Measurements from ENCODE around the gene CAMK2A.

The CAMK2A gene

GRCh38 chr5:150206779-150207115 lies 82.8 kb downstream of the CAMK2A start:
- TF ChIP-seq CTCF (IDR thresholded peaks at IDR 0.05; ENCODE audit: low read depth, low read length): no peak
- Histone ChIP-seq H3K36me3 (no peaks in the 10 kb centered on the region), H3K4me3 (ENCODE audit: low read depth, low read length) (no peak overlapping the region), H3K27me3 (no peaks in the 10 kb centered on the region), H3K4me1 (no peaks in the 10 kb centered on the region), H3K9me3 (no peaks in the 10 kb centered on the region)
- DNase-seq: no peak

- no peak for TF ChIP-seq CTCF (IDR thresholded peaks at IDR 0.05; ENCODE audit: low read depth, low read length)
Observed at GRCh38 chr5:150206098-150206778, 83.3 kb downstream of the CAMK2A start.

GRCh38 chr5:150204590-150204960 lies 85.0 kb downstream of the CAMK2A start:
- Histone ChIP-seq H3K9me3 (no peaks in the 10 kb centered on the region), H3K4me3 (ENCODE audit: low read depth, low read length) (no peak overlapping the region), H3K27me3 (no peaks in the 10 kb centered on the region), H3K36me3 (no peaks in the 10 kb centered on the region), H3K4me1 (no peaks in the 10 kb centered on the region)
- no peak for TF ChIP-seq CTCF (IDR thresholded peaks at IDR 0.05; ENCODE audit: low read depth, low read length)
- no peak for DNase-seq

More at GRCh38 chr5:150206098-150206778, 83.3 kb downstream of the CAMK2A start:
- Histone ChIP-seq H3K27me3 (no peaks in the 10 kb centered on the region), H3K36me3 (no peaks in the 10 kb centered on the region), H3K9me3 (no peaks in the 10 kb centered on the region), H3K4me3 (ENCODE audit: low read depth, low read length) (no peak overlapping the region), H3K4me1 (no peaks in the 10 kb centered on the region)
- no peak for DNase-seq

- Histone ChIP-seq H3K4me3 (ENCODE audit: low read depth, low read length) (no peak overlapping the region), H3K27me3 (no peaks in the 10 kb centered on the region), H3K36me3 (no peaks in the 10 kb centered on the region), H3K9me3 (no peaks in the 10 kb centered on the region), H3K4me1 (no peaks in the 10 kb centered on the region)
- TF ChIP-seq CTCF (IDR thresholded peaks at IDR 0.05; ENCODE audit: low read depth, low read length): no peak
- no peak for DNase-seq
Observed at GRCh38 chr5:150203832-150204589, 85.6 kb downstream of the CAMK2A start.

GRCh38 chr5:150202501-150202900 lies 87.1 kb downstream of the CAMK2A start:
- no peak for TF ChIP-seq CTCF (IDR thresholded peaks at IDR 0.05; ENCODE audit: low read depth, low read length)
- DNase-seq: no peak
- Histone ChIP-seq H3K27me3 (no peaks in the 10 kb centered on the region), H3K4me3 (ENCODE audit: low read depth, low read length) (no peak overlapping the region), H3K4me1 (no peaks in the 10 kb centered on the region), H3K9me3 (no peaks in the 10 kb centered on the region), H3K36me3 (no peaks in the 10 kb centered on the region)

- no peak for TF ChIP-seq CTCF (IDR thresholded peaks at IDR 0.05; ENCODE audit: low read depth, low read length)
- no peaks in the 10 kb centered on the region for H3K4me1 ChIP-seq
- no peaks in the 10 kb centered on the region for H3K27me3 ChIP-seq
- no peaks in the 10 kb centered on the region for H3K36me3 ChIP-seq
- no peak overlapping the region for H3K4me3 ChIP-seq (ENCODE audit: low read depth, low read length)
- H3K9me3 ChIP-seq: no peaks in the 10 kb centered on the region
- DNase-seq: no peak
Observed at GRCh38 chr5:150197476-150197875, 92.1 kb downstream of the CAMK2A start.
